CD14-positive monocyte (primary cell): ENCODE results near the gene CSRNP2. TPM values are rescaled to one million over a fixed set of nuclear protein-coding genes. Genes with fewer than 3 reads are reported as not detected.
A peak's percentile ranks its signal among the peaks of the same experiment; 100 is the strongest.
"Not testable (repeated sequence)": the region's sequence is repeated elsewhere in the genome, so short reads cannot be mapped to it uniquely, and the experiment has no call there.

ENCODE experiments used
- DNase-seq, 3 donors: peaks; one replicate each; pipeline ENCODE4 v3.0.0-alpha.2; 2011 to 2022
- H2AFZ ChIP-seq: 2 replicates; pipeline ENCODE4 v1.6.0; 2012; ENCODE audit warnings: mild to moderate bottlenecking, low read depth, low read length, inconsistent platforms; ENCODE audit not compliant: insufficient read depth, poor library complexity, severe bottlenecking
- H3K27ac ChIP-seq, 2 donors: 1 replicate in 1 of 2; 2 replicates in 1 of 2; pipeline ENCODE4 v1.5.1; 2012 to 2013; ENCODE audit warnings: low read length in 2 of 2, control low read depth in 1 of 2, inconsistent platforms in 1 of 2, low read depth in 1 of 2, mild to moderate bottlenecking in 1 of 2
- H3K27me3 ChIP-seq, 2 donors: one replicate each; pipeline versions ENCODE4 v1.6.0 to v1.6.1; 2011 to 2013; ENCODE audit warnings: low read length in 2 of 2; ENCODE audit not compliant: control insufficient read depth in 2 of 2, insufficient read depth in 2 of 2
- H3K36me3 ChIP-seq, 2 donors: replicated peaks in 1 of 2; 1 replicate in 1 of 2; 2 replicates in 1 of 2; pipeline versions ENCODE4 v1.5.1 to v1.6.1; 2012 to 2013; ENCODE audit warnings: low read length in 2 of 2, control low read depth in 1 of 2, inconsistent platforms in 1 of 2, mild to moderate bottlenecking in 1 of 2; ENCODE audit not compliant: insufficient read depth in 2 of 2, control insufficient read depth in 1 of 2
- H3K4me1 ChIP-seq, 2 donors: 1 replicate in 1 of 2; 2 replicates in 1 of 2; pipeline versions ENCODE4 v1.5.1 to v1.6.1; 2012 to 2013; ENCODE audit warnings: low read length in 2 of 2, control low read depth in 1 of 2, inconsistent platforms in 1 of 2, mild to moderate bottlenecking in 1 of 2, moderate library complexity in 1 of 2; ENCODE audit not compliant: insufficient read depth in 2 of 2, control insufficient read depth in 1 of 2
- H3K4me2 ChIP-seq: replicated peaks from 2 replicates; pipeline ENCODE3; 2012; ENCODE audit warnings: low read length, moderate library complexity, mild to moderate bottlenecking; ENCODE audit not compliant: poor library complexity, severe bottlenecking; ENCODE audit errors: extremely low read depth
- H3K4me3 ChIP-seq, 3 experiments: fragments of 200-600 bp in 1 of 3; sonication (generic) in 1 of 3; replicated peaks in 1 of 3; 1 replicate in 2 of 3; 2 replicates in 1 of 3; pipeline ENCODE4 v1.5.1; 2011 to 2013; ENCODE audit warnings: low read length in 3 of 3, mild to moderate bottlenecking in 3 of 3, control low read depth in 2 of 3, low read depth in 2 of 3, inconsistent platforms in 1 of 3, moderate library complexity in 1 of 3
- H3K79me2 ChIP-seq: 2 replicates; pipeline ENCODE4 v1.6.0; 2012; ENCODE audit warnings: mild to moderate bottlenecking, control low read depth, inconsistent platforms, low read length, moderate library complexity; ENCODE audit not compliant: insufficient read depth
- H3K9ac ChIP-seq: 2 replicates; pipeline ENCODE4 v1.6.0; 2017; ENCODE audit warnings: low read length, mild to moderate bottlenecking; ENCODE audit not compliant: insufficient read depth, poor library complexity, severe bottlenecking
- H3K9me3 ChIP-seq, 2 donors: replicated peaks in 1 of 2; 1 replicate in 1 of 2; 2 replicates in 1 of 2; pipeline versions ENCODE4 v1.5.1 to v1.6.1; 2012 to 2013; ENCODE audit warnings: low read length in 2 of 2, control low read depth in 1 of 2; ENCODE audit not compliant: control insufficient read depth in 1 of 2, insufficient read depth in 1 of 2
- H4K20me1 ChIP-seq: 2 replicates; pipeline ENCODE4 v1.6.0; 2012; ENCODE audit warnings: mild to moderate bottlenecking, low read length, control low read depth, moderate library complexity; ENCODE audit not compliant: insufficient read depth
- H3K27ac Mint-ChIP-seq, 7 donors: one replicate each; pipeline ENCODE4 v1.8.0; 2020; ENCODE audit warnings: mild to moderate bottlenecking in 7 of 7, mixed read lengths in 7 of 7, moderate library complexity in 6 of 7, inconsistent platforms in 2 of 7
- H3K27me3 Mint-ChIP-seq, 3 donors: one replicate each; pipeline ENCODE4 v1.8.0; 2021 to 2022; ENCODE audit warnings: low read depth in 3 of 3, mild to moderate bottlenecking in 3 of 3, mixed read lengths in 3 of 3, moderate library complexity in 3 of 3, inconsistent platforms in 1 of 3
- H3K36me3 Mint-ChIP-seq, 2 donors: one replicate each; pipeline ENCODE4 v1.8.0; 2020; ENCODE audit warnings: mixed read lengths in 2 of 2, inconsistent platforms in 1 of 2, mild to moderate bottlenecking in 1 of 2
- H3K4me1 Mint-ChIP-seq: one replicate; pipeline ENCODE4 v1.8.0; 2020; ENCODE audit warnings: mild to moderate bottlenecking, mixed read lengths
- H3K4me3 Mint-ChIP-seq, 2 donors: one replicate each; pipeline ENCODE4 v1.8.0; 2020; ENCODE audit warnings: mild to moderate bottlenecking in 2 of 2, mixed read lengths in 2 of 2, moderate library complexity in 1 of 2
- H3K9me3 Mint-ChIP-seq, 7 donors: one replicate each; pipeline ENCODE4 v1.8.0; 2020 to 2022; ENCODE audit warnings: mixed read lengths in 7 of 7, mild to moderate bottlenecking in 6 of 7, moderate library complexity in 6 of 7, inconsistent platforms in 2 of 7
- CTCF ChIP-seq: fragments of 200-600 bp; IDR thresholded peaks from one replicate; pipeline ENCODE4 v1.8.0; 2022; ENCODE audit warnings: antibody characterized with exemption, mild to moderate bottlenecking
- WGBS: methylation state at CpG from one replicate; pipeline ENCODE4 v1.1.5; 2013; ENCODE audit warnings: missing lambda C conversion rate; ENCODE audit not compliant: insufficient coverage; 5-methylcytosine and 5-hydroxymethylcytosine counted together
- intact Hi-C, 2 donors: fragments of 100-400 bp; cut with micrococcal nuclease; formaldehyde crosslinking; loops; one replicate each; pipeline versions ENCODE4 v1.15.0 to v1.15.1; 2023
- polyA plus RNA-seq, 3 donors: library from polyadenylated mRNA; depleted of rRNA in 1 of 3; unstranded in 2 of 3; stranded (reverse) in 1 of 3; fragments of 300-500 nt in 2 of 3; fragments of >200 nt in 1 of 3; fragmentation: Illumina TruSeq in 2 of 3; gene quantifications; 1 replicate in 2 of 3; 2 replicates in 1 of 3; pipeline ENCODE4 v1.2.3, GENCODE V29; 2012 to 2021

Gene CSRNP2
- polyA plus RNA-seq, 3 donors = 1.7 to 8.0 (median 2.6) TPM

GRCh38 chr12:51017452-51017851 is 65.9 kb downstream of the CSRNP2 start:
- Mint-ChIP-seq H3K27ac (no peak overlapping the region), H3K27me3 (peaks cover 0 to 2% (median 2%) of the 10 kb centered on the region in 3 donors), H3K9me3 (no peaks in the 10 kb centered on the region), H3K4me1 (peaks cover 32% of the 10 kb centered on the region), H3K36me3 (peaks cover 2 to 5% of the 10 kb centered on the region in 2 donors), H3K4me3 (no peak overlapping the region)
- H3K36me3 ChIP-seq = no peaks in the 10 kb centered on the region
- H3K27me3 ChIP-seq = no peaks in the 10 kb centered on the region
- no peak overlapping the region for H3K4me3 ChIP-seq
- H2AFZ ChIP-seq = no peak overlapping the region
- no peak overlapping the region for H3K4me2 ChIP-seq
- H3K4me1 ChIP-seq = peaks cover 20 to 37% of the 10 kb centered on the region in 2 donors
- H3K9ac ChIP-seq = no peak overlapping the region
- H4K20me1 ChIP-seq = peaks cover 86% of the 10 kb centered on the region
- no peak overlapping the region for H3K27ac ChIP-seq
- intact Hi-C loops = no loop called here
- no peak for DNase-seq
- no peaks in the 10 kb centered on the region for H3K9me3 ChIP-seq
- peaks cover 100% of the 10 kb centered on the region for H3K79me2 ChIP-seq
- no peak for TF ChIP-seq CTCF

DNA sequence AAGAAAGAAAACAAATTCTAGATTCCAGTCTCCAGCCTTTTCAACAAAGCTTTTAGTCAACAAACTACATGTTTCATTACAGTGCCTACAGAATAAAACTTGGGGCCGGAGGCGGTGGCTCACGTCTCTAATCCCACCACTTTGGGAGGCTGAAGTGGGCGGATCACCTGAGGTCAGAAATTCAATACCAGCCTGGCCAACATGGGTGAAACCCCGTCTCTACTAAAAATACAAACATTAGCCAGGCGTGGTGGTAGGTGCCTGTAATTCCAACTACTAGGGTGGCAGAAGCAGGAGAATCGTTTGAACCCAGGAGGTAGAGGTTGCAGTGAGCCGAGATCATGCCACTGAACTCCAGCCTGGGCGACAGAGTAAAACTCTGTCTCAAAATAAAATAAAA is 68.9 kb downstream of the CSRNP2 start:
- intact Hi-C loops, DNase-seq, H3K27me3 ChIP-seq, H3K4me2 ChIP-seq, H3K9me3 ChIP-seq, H3K27ac ChIP-seq, H3K9ac ChIP-seq, H3K27me3 Mint-ChIP-seq, H3K4me3 ChIP-seq, H3K36me3 Mint-ChIP-seq, H3K4me3 Mint-ChIP-seq, H2AFZ ChIP-seq, H3K36me3 ChIP-seq, H3K9me3 Mint-ChIP-seq: not testable (repeated sequence)
- Histone ChIP-seq H3K4me1 (peaks cover 5 to 15% of the 10 kb centered on the region in 2 donors), H4K20me1 (peaks cover 68% of the 10 kb centered on the region), H3K79me2 (peaks cover 100% of the 10 kb centered on the region)
- Mint-ChIP-seq H3K4me1 (peaks cover 16% of the 10 kb centered on the region), H3K27ac (peak overlapping the region in 1 of 7 donors; percentile 26)
- WGBS = 90% methylated on average over 2 of the region's 9 CpGs
